Osteoblast (primary cell): ENCODE results near the gene LLGL1. TPM values are rescaled to one million over a fixed set of nuclear protein-coding genes. Genes with fewer than 3 reads are reported as not detected.

Source experiments
- DNase-seq: peaks from one replicate; pipeline ENCODE4 v3.0.0; 2011; ENCODE audit warnings: low spot score, mixed read lengths; ENCODE audit not compliant: insufficient read length; ENCODE audit errors: missing footprints
- H2AFZ ChIP-seq: 2 replicates; pipeline ENCODE4 v1.6.0; 2011; ENCODE audit warnings: mild to moderate bottlenecking, low read length
- H3K27ac ChIP-seq: 2 replicates; pipeline ENCODE4 v1.5.1; 2011; ENCODE audit warnings: mild to moderate bottlenecking, low read depth, low read length, moderate library complexity
- H3K27me3 ChIP-seq: 2 replicates; pipeline ENCODE4 v1.6.0; 2012; ENCODE audit warnings: mild to moderate bottlenecking, control low read depth, inconsistent platforms, low read length, moderate library complexity; ENCODE audit not compliant: insufficient read depth
- H3K36me3 ChIP-seq: 2 replicates; pipeline ENCODE4 v1.5.1; 2011; ENCODE audit warnings: mild to moderate bottlenecking, low read length, control low read depth, moderate library complexity; ENCODE audit not compliant: insufficient read depth
- H3K4me1 ChIP-seq: 2 replicates; pipeline ENCODE4 v1.5.1; 2011; ENCODE audit warnings: mild to moderate bottlenecking, low read length, control low read depth, moderate library complexity; ENCODE audit not compliant: insufficient read depth
- H3K4me2 ChIP-seq: 2 replicates; pipeline ENCODE4 v1.6.0; 2011; ENCODE audit warnings: mild to moderate bottlenecking, low read length; ENCODE audit not compliant: insufficient read depth
- H3K4me3 ChIP-seq: fragments of 200-600 bp; sonication (generic); 3 replicates; pipeline ENCODE4 v1.5.1; 2012; ENCODE audit warnings: mild to moderate bottlenecking, low read length, inconsistent platforms; ENCODE audit not compliant: insufficient read depth
- H3K79me2 ChIP-seq: 2 replicates; pipeline ENCODE4 v1.6.0; 2012; ENCODE audit warnings: mild to moderate bottlenecking, low read length, control low read depth, inconsistent platforms; ENCODE audit not compliant: insufficient read depth
- H3K9me3 ChIP-seq: 2 replicates; pipeline ENCODE4 v1.5.1; 2011; ENCODE audit warnings: low read depth, low read length, control low read depth
- H4K20me1 ChIP-seq: 2 replicates; pipeline ENCODE4 v1.6.0; 2012; ENCODE audit warnings: mild to moderate bottlenecking, low read length, control low read depth; ENCODE audit not compliant: insufficient read depth
- total RNA-seq: library from RNA; depleted of rRNA; stranded (reverse); fragments of >200 nt; gene quantifications from 2 replicates; pipeline ENCODE4 v1.2.3, GENCODE V29; 2012
- TF ChIP-seq, protein P1 (sequence below): IDR thresholded peaks from 2 replicates; pipeline ENCODE4 v1.5.1; 2011; ENCODE audit warnings: mild to moderate bottlenecking, low read depth, low read length, moderate library complexity; ENCODE audit errors: extremely low read depth

The LLGL1 gene
- total RNA-seq, 1 donor, result 50.3 TPM

DNA sequence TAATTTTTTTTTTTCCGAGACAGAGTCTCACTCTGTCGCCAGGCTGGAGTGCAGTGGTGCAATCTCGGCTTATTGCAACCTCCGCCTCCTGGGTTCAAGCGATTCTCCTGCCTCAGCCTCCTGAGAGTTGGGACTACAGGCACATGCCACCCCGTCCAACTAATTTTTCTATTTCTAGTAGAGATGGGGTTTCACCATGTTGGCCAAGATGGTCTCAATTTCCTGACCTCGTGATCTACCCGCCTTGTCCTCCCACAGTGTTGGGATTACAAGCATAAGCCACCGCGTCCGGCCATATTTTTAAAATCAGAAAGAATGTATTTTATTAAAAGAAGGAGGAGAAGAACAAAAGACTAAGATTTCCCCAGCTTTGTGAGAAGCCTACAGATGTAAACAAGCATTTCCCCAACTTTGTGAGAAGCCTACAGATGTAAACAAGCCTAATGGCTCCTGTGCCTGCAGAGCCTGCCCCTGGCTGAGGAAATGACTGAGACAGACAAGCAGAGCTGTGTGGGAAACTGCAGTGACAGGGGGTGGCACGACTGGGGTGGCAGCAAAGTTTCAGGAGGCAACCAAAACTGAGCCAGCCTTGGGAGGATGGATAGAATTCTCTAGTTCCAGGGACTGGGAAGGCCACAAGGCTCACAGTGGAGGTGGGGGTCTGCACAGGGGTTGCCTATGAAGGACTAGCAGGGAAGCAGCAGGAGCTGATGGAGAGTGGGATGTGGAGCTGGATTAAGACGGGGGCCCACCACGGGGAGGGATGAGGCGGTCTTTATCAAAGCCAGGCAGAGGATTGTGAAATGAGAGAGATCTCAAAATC is 66.5 kb downstream of the LLGL1 start:
- no peak overlapping the region for H3K27ac ChIP-seq
- no peak overlapping the region for H3K4me3 ChIP-seq
- DNase-seq, result peak; percentile 62
- no peak overlapping the region for H2AFZ ChIP-seq
- H3K4me1 ChIP-seq, result no peaks in the 10 kb centered on the region
- no peaks in the 10 kb centered on the region for H3K27me3 ChIP-seq
- peaks cover 49% of the 10 kb centered on the region for H3K36me3 ChIP-seq
- TF ChIP-seq, protein P1, sequence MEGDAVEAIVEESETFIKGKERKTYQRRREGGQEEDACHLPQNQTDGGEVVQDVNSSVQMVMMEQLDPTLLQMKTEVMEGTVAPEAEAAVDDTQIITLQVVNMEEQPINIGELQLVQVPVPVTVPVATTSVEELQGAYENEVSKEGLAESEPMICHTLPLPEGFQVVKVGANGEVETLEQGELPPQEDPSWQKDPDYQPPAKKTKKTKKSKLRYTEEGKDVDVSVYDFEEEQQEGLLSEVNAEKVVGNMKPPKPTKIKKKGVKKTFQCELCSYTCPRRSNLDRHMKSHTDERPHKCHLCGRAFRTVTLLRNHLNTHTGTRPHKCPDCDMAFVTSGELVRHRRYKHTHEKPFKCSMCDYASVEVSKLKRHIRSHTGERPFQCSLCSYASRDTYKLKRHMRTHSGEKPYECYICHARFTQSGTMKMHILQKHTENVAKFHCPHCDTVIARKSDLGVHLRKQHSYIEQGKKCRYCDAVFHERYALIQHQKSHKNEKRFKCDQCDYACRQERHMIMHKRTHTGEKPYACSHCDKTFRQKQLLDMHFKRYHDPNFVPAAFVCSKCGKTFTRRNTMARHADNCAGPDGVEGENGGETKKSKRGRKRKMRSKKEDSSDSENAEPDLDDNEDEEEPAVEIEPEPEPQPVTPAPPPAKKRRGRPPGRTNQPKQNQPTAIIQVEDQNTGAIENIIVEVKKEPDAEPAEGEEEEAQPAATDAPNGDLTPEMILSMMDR, result no peak
- H4K20me1 ChIP-seq, result no peaks in the 10 kb centered on the region
- no peak overlapping the region for H3K4me2 ChIP-seq
- H3K9me3 ChIP-seq, result no peaks in the 10 kb centered on the region
- no peaks in the 10 kb centered on the region for H3K79me2 ChIP-seq

Other genes with a start within 250 kb of the LLGL1 start
- 19.2 and 20.3 TPM in 2 replicates for gene ATPAF2, start 186.5 kb upstream of the LLGL1 start, total RNA-seq
- gene GID4, start 186.2 kb upstream of the LLGL1 start, total RNA-seq, result 13.0 and 13.3 TPM in 2 replicates
- gene DRG2, start 137.7 kb upstream of the LLGL1 start, total RNA-seq, result 33.0 and 40.2 TPM in 2 replicates
- gene MYO15A, start 116.9 kb upstream of the LLGL1 start, total RNA-seq, result 1.1 and 1.2 TPM in 2 replicates
- 103 and 125 TPM in 2 replicates for gene ALKBH5, start 41.8 kb upstream of the LLGL1 start, total RNA-seq
- gene FLII, start 33.1 kb downstream of the LLGL1 start, total RNA-seq, result 208 and 212 TPM in 2 replicates
- gene MIEF2, start 35.0 kb downstream of the LLGL1 start, total RNA-seq, result 14.5 and 16.5 TPM in 2 replicates
- gene TOP3A, start 89.4 kb downstream of the LLGL1 start, total RNA-seq, result 36.2 and 39.5 TPM in 2 replicates
- gene SMCR8, start 89.7 kb downstream of the LLGL1 start, total RNA-seq, result 22.1 TPM in 2 replicates
- gene SHMT1, start 137.9 kb downstream of the LLGL1 start, total RNA-seq, result 19.5 and 26.5 TPM in 2 replicates
- gene EVPLL, start 152.1 kb downstream of the LLGL1 start, total RNA-seq, result not detected in 2 replicates